NCI-H1436 treated with DMSO at 0.1 percent for 48 hours (cell line): Measurements from ENCODE around the gene TMEM88.
"Not testable (repeated sequence)": the region's sequence is repeated elsewhere in the genome, so short reads cannot be mapped to it uniquely, and the experiment has no call there.

Experiments used
- DNase-seq: peaks from one replicate; lab custom pipeline; 2025; lab: John Stamatoyannopoulos, UW

The TMEM88 gene

GRCh38 chr17:7856011-7856810 lies 1.3 kb downstream of the TMEM88 start:
- DNase-seq, result no peak

- DNase-seq, result peak; percentile 99
Observed at GRCh38 chr17:7856811-7857712, 2.2 kb downstream of the TMEM88 start, which contains the start of gene NAA38. Gene NAA38 (minus strand): TSS chr17:7857559. CDS start chr17:7857463, 96 bp downstream.

DNA sequence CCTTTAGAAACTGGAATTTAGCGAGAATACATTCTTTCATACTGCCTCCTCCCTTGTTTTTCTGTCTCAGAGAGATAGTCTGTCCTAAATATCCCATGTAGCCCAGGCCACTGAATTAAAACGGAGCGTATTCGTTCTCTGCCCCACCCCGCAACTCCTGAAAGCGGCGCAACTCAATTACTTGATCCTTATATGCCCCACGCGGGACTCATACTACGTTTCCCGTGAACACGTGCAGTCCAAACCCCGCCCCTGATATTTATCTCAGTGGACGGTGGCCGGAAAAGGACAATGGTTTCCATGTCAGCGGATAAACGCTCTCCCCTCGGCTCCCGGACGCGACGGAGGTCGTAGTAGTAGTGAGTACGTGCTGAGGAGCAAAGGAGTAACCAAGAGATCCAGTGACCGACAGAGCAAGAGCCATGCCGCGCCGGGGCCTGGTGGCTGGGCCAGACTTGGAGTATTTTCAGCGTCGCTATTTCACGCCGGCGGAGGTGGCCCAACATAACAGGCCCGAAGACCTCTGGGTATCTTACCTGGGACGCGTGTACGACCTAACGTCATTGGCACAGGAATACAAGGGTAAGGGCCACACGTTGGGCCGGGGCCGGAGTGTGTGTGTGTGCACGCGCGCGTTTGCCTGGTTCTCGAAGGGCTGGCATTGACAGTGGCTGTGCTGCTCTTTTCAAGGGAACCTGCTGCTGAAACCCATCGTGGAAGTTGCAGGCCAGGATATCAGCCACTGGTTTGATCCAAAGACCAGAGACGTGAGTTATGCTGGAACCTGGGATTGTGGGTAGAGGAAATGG lies 3.1 kb downstream of the TMEM88 start, which contains the start of gene CYB5D1:
CYB5D1 (plus strand) TSS at position 291 of the 809 bp plus-strand sequence; CDS start at position 423, 132 bp downstream.
- peak; percentile 94 for DNase-seq

DNA sequence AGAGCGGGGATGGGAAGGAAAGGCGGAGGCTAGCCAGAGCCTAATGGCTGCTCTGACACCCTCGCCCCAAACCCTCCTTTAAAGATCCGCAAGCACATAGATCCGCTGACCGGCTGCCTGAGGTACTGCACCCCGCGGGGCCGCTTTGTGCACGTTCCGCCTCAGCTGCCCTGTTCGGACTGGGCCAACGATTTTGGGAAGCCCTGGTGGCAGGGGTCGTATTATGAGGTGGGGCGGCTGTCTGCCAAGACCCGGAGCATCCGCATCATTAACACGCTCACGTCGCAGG lies 3.6 kb downstream of the TMEM88 start:
- no peak for DNase-seq

DNA sequence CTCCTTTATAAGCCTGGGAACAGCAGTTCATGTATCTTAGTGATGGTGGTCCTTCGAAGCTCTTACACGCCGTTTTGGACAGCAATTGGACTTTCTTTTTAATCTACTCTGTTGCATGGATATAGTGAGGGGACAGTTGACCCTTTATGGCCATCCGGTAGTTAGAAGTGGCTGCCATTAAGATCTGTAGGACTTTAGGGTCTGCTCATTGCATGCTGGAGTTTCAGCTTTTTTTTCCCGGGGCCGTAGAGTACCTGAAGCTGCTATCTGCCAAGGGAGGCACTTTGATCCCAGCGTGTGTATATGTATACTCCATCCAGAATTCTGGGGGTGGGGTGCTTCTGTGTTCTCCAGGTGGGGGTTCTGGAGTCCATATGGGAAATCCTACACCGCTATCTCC lies 4.2 kb downstream of the TMEM88 start:
- no peak for DNase-seq

- DNase-seq, result no peak
Observed at GRCh38 chr17:7862692-7863437, 8.0 kb downstream of the TMEM88 start.

DNA sequence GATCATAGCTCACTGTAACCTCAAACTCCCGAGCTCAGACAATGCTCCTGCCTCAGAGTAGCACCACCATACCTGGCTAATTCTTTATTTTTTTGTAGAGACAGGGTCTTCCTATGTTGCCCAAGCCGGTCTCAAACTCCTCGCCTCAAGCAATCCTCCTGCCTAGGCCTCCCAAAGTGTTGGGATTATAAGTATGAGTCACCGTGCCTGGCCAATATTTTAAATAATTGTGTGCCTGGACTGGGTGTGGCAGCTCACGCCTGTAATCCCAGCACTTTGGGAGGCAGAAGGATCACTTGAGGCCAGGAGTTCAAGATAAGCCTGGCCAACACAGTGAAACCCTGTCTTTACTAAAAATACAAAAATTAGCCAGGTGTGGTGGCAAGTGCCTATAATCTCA lies 9.5 kb downstream of the TMEM88 start:
- not testable (repeated sequence) for DNase-seq

DNA sequence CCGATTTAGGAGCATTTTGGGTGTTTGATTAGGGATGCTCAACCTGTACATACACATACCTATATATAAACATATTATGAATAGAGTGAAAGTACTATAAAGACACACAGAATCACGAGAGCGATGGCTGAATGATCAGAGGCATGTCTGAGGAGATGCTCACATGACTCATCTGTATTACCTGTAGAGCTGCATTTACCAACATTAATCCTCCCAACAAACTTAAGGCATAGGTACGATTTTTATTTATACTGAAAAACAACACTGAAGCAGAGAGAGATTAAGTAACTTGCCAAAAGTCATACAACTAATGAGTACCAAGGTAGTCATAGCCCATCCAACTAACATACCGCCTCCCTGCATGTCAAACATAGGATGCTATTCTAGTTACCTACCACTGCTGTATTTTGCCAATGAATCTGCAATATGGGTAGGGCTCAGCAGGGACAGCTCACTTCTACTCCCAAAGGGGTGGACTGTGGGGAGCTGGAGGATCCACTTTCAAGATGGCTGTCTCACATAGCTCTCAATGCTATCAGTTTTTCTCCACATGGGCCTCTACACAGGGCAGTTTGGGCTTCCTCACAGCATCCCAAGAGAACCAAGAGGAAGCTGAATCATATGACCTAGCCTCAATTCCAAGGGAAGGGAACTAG lies 10.3 kb downstream of the TMEM88 start:
- DNase-seq, result no peak

DNA sequence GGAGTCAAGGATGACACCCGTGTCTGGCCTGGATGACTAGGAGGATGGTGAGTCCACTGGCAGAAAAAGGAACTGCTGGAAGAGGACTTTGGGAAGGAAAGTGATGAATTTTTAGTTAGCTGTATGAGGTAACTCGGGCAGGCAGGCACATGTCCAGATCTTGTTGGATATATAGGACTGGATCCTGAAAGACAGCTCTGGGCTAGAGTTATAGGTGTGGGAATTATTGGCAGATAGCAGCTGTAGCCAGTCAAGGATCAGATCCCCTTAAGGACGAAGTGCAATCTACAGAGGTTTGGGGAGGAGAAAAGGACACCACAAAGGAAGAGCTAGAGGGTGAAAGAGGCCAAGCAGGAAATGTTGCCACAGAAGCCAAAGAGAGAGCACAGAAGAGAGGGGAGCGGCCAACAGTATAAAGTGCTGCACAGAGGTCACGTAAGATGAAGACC lies 13.0 kb downstream of the TMEM88 start:
- DNase-seq, result no peak

DNA sequence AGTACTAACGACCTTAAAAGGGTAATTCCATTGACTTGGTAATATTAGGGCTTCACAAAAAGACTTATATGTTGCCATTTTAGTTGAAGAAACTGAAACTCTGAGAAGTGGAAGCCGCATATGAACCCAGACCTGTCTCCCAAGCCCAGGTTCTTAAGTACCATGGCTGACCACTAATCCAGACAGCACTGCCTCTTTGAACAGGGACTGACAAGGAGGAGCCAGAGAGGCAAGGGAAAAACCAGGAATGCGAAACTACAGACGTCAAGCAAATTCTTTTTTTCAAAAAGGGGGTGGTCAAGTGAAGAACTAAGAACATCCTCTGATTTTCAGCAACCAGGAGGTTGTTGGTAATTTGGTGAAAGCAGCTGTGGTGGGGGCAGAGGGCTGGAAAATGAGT lies 18.2 kb downstream of the TMEM88 start:
- DNase-seq, result no peak

DNA sequence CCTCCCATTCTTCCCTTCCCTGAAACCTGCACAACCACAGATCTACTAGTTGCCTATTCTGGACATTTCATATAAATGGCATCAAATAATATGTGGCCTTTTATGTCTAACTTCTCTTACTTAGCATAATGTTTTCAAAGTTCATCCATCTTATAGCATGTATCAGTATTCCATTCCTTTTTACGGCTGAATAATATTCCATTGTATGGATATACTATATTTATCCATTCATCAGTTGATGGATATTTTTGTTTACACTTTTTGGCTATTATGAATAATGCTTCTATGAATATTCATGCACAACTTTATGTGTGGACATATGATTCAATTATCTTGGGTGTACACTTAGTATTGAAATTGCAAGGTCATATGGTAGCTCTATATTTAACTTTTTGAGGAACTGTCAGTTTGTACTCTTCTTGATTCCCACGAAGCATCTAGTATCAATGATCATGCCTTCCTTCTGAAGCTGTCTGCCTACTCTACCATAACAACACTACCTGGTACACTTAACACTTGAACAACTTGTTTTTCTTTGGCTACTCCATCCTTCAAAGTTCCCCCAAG lies 21.0 kb downstream of the TMEM88 start:
- DNase-seq, result no peak

DNA sequence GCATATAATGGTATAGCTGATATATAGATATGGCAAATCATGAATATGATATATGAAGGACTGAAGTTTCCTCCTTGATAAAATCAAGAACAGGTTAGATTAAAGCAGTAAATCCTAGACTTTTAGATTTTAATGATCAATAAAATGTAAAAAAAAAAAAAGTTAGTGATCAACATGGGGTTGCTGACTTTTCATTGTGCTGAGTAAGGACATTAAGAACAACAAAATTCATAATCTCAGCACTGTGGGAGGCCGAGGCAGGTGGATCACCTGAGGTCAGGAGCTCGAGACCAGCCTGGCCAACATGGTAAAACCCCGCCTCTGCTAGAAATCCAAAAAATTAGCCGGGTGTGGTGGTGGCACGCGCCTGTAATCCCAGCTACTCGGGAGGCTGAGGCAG lies 23.4 kb downstream of the TMEM88 start:
- no peak for DNase-seq

DNA sequence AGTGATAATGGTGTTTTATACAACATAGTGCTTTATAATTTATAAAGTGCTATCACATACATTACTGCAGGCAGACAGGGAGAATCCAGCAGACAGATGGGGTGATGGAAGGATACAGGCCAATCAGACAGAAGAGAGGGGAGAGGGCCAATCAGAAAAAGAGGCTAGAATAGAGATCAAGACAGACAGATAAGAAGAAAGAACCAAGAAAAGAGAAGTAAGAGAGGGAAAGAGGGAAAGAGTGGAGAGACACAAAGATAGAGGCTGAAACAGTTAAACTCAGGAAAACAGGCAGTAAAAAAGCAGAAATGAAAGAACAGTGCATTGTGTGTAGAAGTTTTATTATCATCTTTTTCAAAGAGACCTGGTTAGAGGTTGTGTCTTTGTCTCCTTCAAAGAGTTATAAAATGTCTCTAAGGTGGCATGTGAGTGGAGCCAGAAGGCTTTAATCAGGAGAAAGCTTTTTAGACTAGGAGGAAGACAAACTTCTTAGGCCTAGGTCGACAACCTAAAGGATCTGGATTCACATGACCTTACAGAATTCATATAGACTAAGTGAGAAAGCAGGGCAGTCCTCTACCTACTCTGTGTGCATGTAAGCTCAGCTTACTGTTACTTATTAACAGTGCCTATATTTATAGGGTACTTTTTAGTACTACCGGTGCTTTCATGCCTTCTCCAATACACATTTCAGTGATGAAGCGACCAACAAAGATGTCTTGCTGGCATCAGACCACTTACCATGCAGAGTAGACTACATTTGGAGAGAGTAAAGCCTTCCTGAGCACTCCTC lies 25.4 kb downstream of the TMEM88 start:
- DNase-seq, result no peak

GRCh38 chr17:7881276-7882054 lies 26.6 kb downstream of the TMEM88 start:
- no peak for DNase-seq

GRCh38 chr17:7882068-7882467 lies 27.2 kb downstream of the TMEM88 start:
- DNase-seq, result no peak

- DNase-seq, result no peak
Observed at GRCh38 chr17:7882629-7883028, 27.8 kb downstream of the TMEM88 start.

DNA sequence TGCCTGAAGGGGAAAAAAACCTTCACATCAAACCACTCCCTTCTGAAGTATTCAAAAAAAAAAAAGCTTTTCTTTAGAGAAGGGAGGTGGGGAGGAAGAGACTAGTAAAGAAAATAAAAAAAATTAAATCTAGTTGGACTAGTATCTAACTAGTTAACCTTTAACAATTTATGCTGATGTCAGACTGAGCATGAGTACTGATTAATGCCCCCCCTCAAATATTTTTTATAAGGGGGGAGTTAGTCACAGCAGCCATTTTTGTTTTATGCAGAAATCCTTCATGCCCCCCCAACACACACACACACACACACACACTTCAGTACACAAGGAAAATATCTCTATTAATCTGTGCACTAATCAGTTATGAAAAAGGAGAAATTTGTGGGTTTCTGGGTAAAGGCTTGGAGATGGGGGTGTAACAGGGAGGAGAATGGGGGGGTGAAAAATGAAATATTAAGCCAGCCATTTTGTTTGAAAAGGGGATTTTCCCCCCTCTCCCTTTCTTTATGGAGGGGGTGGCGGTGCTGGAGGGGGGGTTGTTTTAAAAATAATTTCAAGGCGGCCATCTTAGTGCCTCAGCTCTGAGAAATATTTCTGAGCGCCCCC lies 29.0 kb downstream of the TMEM88 start:
- no peak for DNase-seq

- DNase-seq, result no peak
Observed at GRCh38 chr17:7884581-7885366, 29.9 kb downstream of the TMEM88 start.
